Brain microvascular endothelial cell (primary cell): ENCODE results near the gene PIGW.

Source experiments
- DNase-seq: peaks from one replicate; pipeline ENCODE4 v3.0.0-alpha.2; 2020
- H3K27ac ChIP-seq: fragments of 250-450 bp; sonication (Bioruptor Pico); 2 replicates; pipeline ENCODE4 v1.5.1; 2020; ENCODE audit warnings: mild to moderate bottlenecking, moderate library complexity
- H3K27me3 ChIP-seq: fragments of 250-450 bp; sonication (Bioruptor Pico); replicated peaks from 2 replicates; pipeline ENCODE4 v1.5.1; 2020; ENCODE audit warnings: mild to moderate bottlenecking
- H3K36me3 ChIP-seq: fragments of 250-450 bp; sonication (Bioruptor Pico); replicated peaks from 2 replicates; pipeline ENCODE4 v1.5.1; 2020; ENCODE audit warnings: mild to moderate bottlenecking
- H3K4me3 ChIP-seq: 2 replicates; pipeline ENCODE4 v1.5.1; 2011; ENCODE audit warnings: low read depth, mild to moderate bottlenecking, control low read depth, low read length, moderate library complexity
- CTCF ChIP-seq: IDR thresholded peaks from 2 replicates; pipeline ENCODE4 v1.5.1; 2011; ENCODE audit warnings: low read depth, mild to moderate bottlenecking, moderate library complexity, low read length, control low read depth, inconsistent platforms; ENCODE audit errors: missing control alignments
- in situ Hi-C: cut with HindIII; loops from 2 replicates; pipeline ENCODE4 v1.10.0; 2017; ENCODE audit warnings: low sequenced_read_pairs, low pct_ligation_motif_present

PIGW gene

GRCh38 chr17:36533935-36534839 is 600 bp upstream of the PIGW start:
- peak; percentile 76 for TF ChIP-seq CTCF
- in situ Hi-C loops: no loop called here
- peak; percentile 33 for DNase-seq
- peak overlapping the region; percentile 93 for H3K4me3 ChIP-seq
- H3K27me3 ChIP-seq: no peaks in the 10 kb centered on the region
- H3K27ac ChIP-seq: peak overlapping the region; percentile 92
- H3K36me3 ChIP-seq: peaks cover 13% of the 10 kb centered on the region

- H3K27ac ChIP-seq: peak overlapping the region; percentile 92
- TF ChIP-seq CTCF: no peak
- in situ Hi-C loops: no loop called here
- peaks cover 13% of the 10 kb centered on the region for H3K36me3 ChIP-seq
- H3K27me3 ChIP-seq: no peaks in the 10 kb centered on the region
- peak overlapping the region; percentile 93 for H3K4me3 ChIP-seq
- no peak for DNase-seq
Observed at GRCh38 chr17:36535669-36536081, 888 bp downstream of the PIGW start.

GRCh38 chr17:36540696-36541095 is 5.9 kb downstream of the PIGW start:
- TF ChIP-seq CTCF: no peak
- Histone ChIP-seq H3K27ac (no peak overlapping the region), H3K36me3 (peaks cover 2% of the 10 kb centered on the region), H3K27me3 (no peaks in the 10 kb centered on the region), H3K4me3 (no peak overlapping the region)
- in situ Hi-C loops: no loop called here
- no peak for DNase-seq

- H3K4me3 ChIP-seq: no peak overlapping the region
- in situ Hi-C loops: no loop called here
- TF ChIP-seq CTCF: no peak
- DNase-seq: no peak
- no peaks in the 10 kb centered on the region for H3K36me3 ChIP-seq
- H3K27ac ChIP-seq: no peak overlapping the region
- no peaks in the 10 kb centered on the region for H3K27me3 ChIP-seq
Observed at GRCh38 chr17:36542755-36543154, 8.0 kb downstream of the PIGW start.

- no peaks in the 10 kb centered on the region for H3K27me3 ChIP-seq
- H3K4me3 ChIP-seq: peak overlapping the region; percentile 95
- H3K36me3 ChIP-seq: no peaks in the 10 kb centered on the region
- peak; percentile 47 for DNase-seq
- H3K27ac ChIP-seq: peak overlapping the region; percentile 95
- in situ Hi-C loops: no loop called here
- peak; percentile 34 for TF ChIP-seq CTCF
Observed at GRCh38 chr17:36544044-36544306, 9.2 kb downstream of the PIGW start.
